ENCODE results near the gene TLR3.

DNA sequence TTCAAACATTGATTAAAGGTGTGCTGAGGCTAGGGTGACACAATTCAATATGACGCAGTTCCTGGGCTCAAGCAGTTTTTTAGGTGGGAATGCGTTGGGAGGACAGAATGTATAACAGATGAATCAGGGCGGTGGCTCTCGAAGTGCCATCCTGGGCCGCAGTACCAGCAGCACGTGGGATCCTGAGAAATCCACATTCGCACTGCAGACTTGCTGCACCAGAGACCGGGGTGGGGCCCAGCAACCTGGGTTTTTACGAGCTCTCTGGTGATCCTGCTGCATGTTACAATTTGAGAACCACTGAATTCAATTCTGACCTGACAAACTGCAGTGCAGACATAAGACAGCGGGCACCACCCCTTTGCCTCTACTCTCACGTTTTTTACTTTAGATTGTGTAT is 65.9 kb downstream of the TLR3 start:
- TF ChIP-seq, protein P1, sequence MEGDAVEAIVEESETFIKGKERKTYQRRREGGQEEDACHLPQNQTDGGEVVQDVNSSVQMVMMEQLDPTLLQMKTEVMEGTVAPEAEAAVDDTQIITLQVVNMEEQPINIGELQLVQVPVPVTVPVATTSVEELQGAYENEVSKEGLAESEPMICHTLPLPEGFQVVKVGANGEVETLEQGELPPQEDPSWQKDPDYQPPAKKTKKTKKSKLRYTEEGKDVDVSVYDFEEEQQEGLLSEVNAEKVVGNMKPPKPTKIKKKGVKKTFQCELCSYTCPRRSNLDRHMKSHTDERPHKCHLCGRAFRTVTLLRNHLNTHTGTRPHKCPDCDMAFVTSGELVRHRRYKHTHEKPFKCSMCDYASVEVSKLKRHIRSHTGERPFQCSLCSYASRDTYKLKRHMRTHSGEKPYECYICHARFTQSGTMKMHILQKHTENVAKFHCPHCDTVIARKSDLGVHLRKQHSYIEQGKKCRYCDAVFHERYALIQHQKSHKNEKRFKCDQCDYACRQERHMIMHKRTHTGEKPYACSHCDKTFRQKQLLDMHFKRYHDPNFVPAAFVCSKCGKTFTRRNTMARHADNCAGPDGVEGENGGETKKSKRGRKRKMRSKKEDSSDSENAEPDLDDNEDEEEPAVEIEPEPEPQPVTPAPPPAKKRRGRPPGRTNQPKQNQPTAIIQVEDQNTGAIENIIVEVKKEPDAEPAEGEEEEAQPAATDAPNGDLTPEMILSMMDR (IDR thresholded peaks at IDR 0.05), result no peak
- TF ChIP-seq POLR2A (IDR thresholded peaks at IDR 0.05), result no peak
